WTC11 (cell line): ENCODE results near the gene SKOR2. TPM values are rescaled to one million over a fixed set of nuclear protein-coding genes. Genes with fewer than 3 reads are reported as not detected.
A peak's percentile ranks its signal among the peaks of the same experiment; 100 is the strongest.

ENCODE experiments used
- ATAC-seq: fragments of 200-7000 bp; cut with Tn5 transposase; 2 replicates; pipeline ENCODE4 v1.10.0; 2021; ENCODE audit warnings: mild to moderate bottlenecking, moderate library complexity
- CTCF ChIA-PET: fragments of 300-600 bp; sonication (Branson Sonifier 250); formaldehyde crosslinking; loops from one replicate; lab custom pipeline; 2021; ENCODE audit warnings: antibody characterized with exemption; lab: Charles Lee
- POLR2A ChIA-PET: fragments of 350-600 bp; sonication (Branson Sonifier 250); formaldehyde crosslinking; loops from one replicate; lab custom pipeline; 2021; ENCODE audit warnings: antibody characterized with exemption; lab: Charles Lee
- DNase-seq: peaks from one replicate; pipeline ENCODE4 v3.0.0; 2021; ENCODE audit warnings: low spot score
- H3K27ac Mint-ChIP-seq: 2 replicates; pipeline ENCODE4 v1.8.0; 2021; ENCODE audit warnings: mixed read lengths
- H3K27me3 Mint-ChIP-seq: 2 replicates; pipeline ENCODE4 v1.8.0; 2021; ENCODE audit warnings: low read depth, mild to moderate bottlenecking, moderate library complexity, mixed read lengths
- H3K36me3 Mint-ChIP-seq: 2 replicates; pipeline ENCODE4 v1.8.0; 2021; ENCODE audit warnings: mixed read lengths
- H3K4me1 Mint-ChIP-seq: 2 replicates; pipeline ENCODE4 v1.8.0; 2022; ENCODE audit warnings: mixed read lengths
- H3K4me3 Mint-ChIP-seq: 2 replicates; pipeline ENCODE4 v1.8.0; 2021; ENCODE audit warnings: mild to moderate bottlenecking, moderate library complexity, mixed read lengths
- H3K9me3 Mint-ChIP-seq: 2 replicates; pipeline ENCODE4 v1.8.0; 2021; ENCODE audit warnings: mixed read lengths
- AFF4 ChIP-seq: sonication (generic); formaldehyde crosslinking; IDR thresholded peaks from 2 replicates; pipeline ENCODE4 v1.8.1; 2023; ENCODE audit warnings: mild to moderate bottlenecking, missing genetic modification reagents, borderline replicate concordance
- AR ChIP-seq: fragments of 250-450 bp; sonication (Bioruptor Pico); IDR thresholded peaks from 2 replicates; pipeline ENCODE4 v1.9.0; 2021; ENCODE audit warnings: mild to moderate bottlenecking
- ATF2 ChIP-seq: sonication (generic); formaldehyde crosslinking; IDR thresholded peaks from 2 replicates; pipeline ENCODE4 v1.8.1; 2022; ENCODE audit warnings: low read depth, missing genetic modification reagents, borderline replicate concordance
- CREM ChIP-seq: sonication (generic); formaldehyde crosslinking; IDR thresholded peaks from 2 replicates; pipeline ENCODE4 v1.8.1; 2022; ENCODE audit warnings: mild to moderate bottlenecking, missing genetic modification reagents, moderate library complexity
- CTCF ChIP-seq: fragments of 200-600 bp; IDR thresholded peaks from 2 replicates; pipeline ENCODE4 v1.8.0; 2022; ENCODE audit warnings: antibody characterized with exemption
- ELF4 ChIP-seq: sonication (generic); formaldehyde crosslinking; IDR thresholded peaks from 2 replicates; pipeline ENCODE4 v1.8.1; 2022; ENCODE audit warnings: low read depth, mild to moderate bottlenecking, moderate library complexity, missing genetic modification reagents
- JAZF1 ChIP-seq: fragments of 250-450 bp; sonication (Bioruptor Pico); IDR thresholded peaks from 2 replicates; pipeline ENCODE4 v1.9.0; 2021; ENCODE audit warnings: moderate library complexity, mild to moderate bottlenecking, inconsistent platforms
- NR3C1 ChIP-seq: sonication (generic); formaldehyde crosslinking; conservative IDR thresholded peaks from 2 replicates; pipeline ENCODE4 v1.8.1; 2023; ENCODE audit warnings: low read depth, mild to moderate bottlenecking, missing genetic modification reagents
- RELA ChIP-seq: sonication (generic); formaldehyde crosslinking; IDR thresholded peaks from 2 replicates; pipeline ENCODE4 v1.8.1; 2022; ENCODE audit warnings: missing genetic modification reagents, mild to moderate bottlenecking, borderline replicate concordance
- TEAD4 ChIP-seq: sonication (generic); formaldehyde crosslinking; IDR thresholded peaks from 2 replicates; pipeline ENCODE4 v1.8.0; 2022; ENCODE audit warnings: mild to moderate bottlenecking, missing genetic modification reagents
- ZNF512 ChIP-seq: sonication (generic); formaldehyde crosslinking; IDR thresholded peaks from 2 replicates; pipeline ENCODE4 v1.8.1; 2022; ENCODE audit warnings: missing genetic modification reagents, borderline replicate concordance
- ZNF671 ChIP-seq: fragments of 250-450 bp; sonication (Bioruptor Pico); IDR thresholded peaks from 2 replicates; pipeline ENCODE4 v1.8.0; 2021; ENCODE audit warnings: mild to moderate bottlenecking
- total RNA-seq: library from RNA; stranded (reverse); gene quantifications from 3 replicates; pipeline ENCODE4 v1.2.3, GENCODE V29; 2021

Gene SKOR2
- total RNA-seq, 1 experiment from 2014 or later, result 1.3 TPM

GRCh38 chr18:47215554-47216138 is 35.8 kb downstream of the SKOR2 start:
- Mint-ChIP-seq H3K27ac (no peak overlapping the region), H3K4me1 (peaks cover 7% of the 10 kb centered on the region), H3K36me3 (no peaks in the 10 kb centered on the region), H3K9me3 (no peaks in the 10 kb centered on the region), H3K27me3 (no peaks in the 10 kb centered on the region; the same call in 1 of the 2 replicates), H3K4me3 (no peak overlapping the region)
- DNase-seq (peak; percentile 30), ATAC-seq (peak; percentile 79)
- CTCF ChIA-PET, result interaction anchor here (0.6 to 3.1 kb wide), 25 partner anchors 9 to 541 kb away, joined by 3 to 24 read pairs (median 5); no protein-coding TSS in a partner anchor
- POLR2A ChIA-PET, result interaction anchor here (0.6 kb wide), 1 partner anchor 8 kb away, joined by 3 read pairs; no protein-coding TSS in a partner anchor
- TF ChIP-seq ATF2, result no peak
- TF ChIP-seq CTCF, result peak; percentile 26; the same call in 1 of the 2 replicates

GRCh38 chr18:47209171-47209570 is 42.3 kb downstream of the SKOR2 start:
- Mint-ChIP-seq H3K4me3 (no peak overlapping the region), H3K9me3 (no peaks in the 10 kb centered on the region), H3K36me3 (no peaks in the 10 kb centered on the region), H3K27me3 (no peaks in the 10 kb centered on the region), H3K27ac (no peak overlapping the region), H3K4me1 (peaks cover 12% of the 10 kb centered on the region)
- no peak for ATAC-seq
- TF ChIP-seq AFF4 (no peak), ZNF671 (CRISPR knock-in tag) (no peak), NR3C1 (CRISPR knock-in tag) (no peak), CREM (CRISPR knock-in tag) (no peak), TEAD4 (CRISPR knock-in tag) (no peak), AR (CRISPR knock-in tag) (no peak), RELA (CRISPR knock-in tag) (no peak), ELF4 (no peak), CTCF (no peak), ZNF512 (no peak), JAZF1 (CRISPR knock-in tag) (no peak), ATF2 (no peak)
- POLR2A ChIA-PET, result interaction anchor here (0.6 kb wide), 2 partner anchors 10 to 218 kb away, joined by 3 to 4 read pairs; no protein-coding TSS in a partner anchor
- CTCF ChIA-PET, result interaction anchor here (0.8 to 1.4 kb wide), 4 partner anchors 13 to 545 kb away, joined by 3 to 4 read pairs (median 3); no protein-coding TSS in a partner anchor
- no peak for DNase-seq
